AG04450 (cell line): ENCODE measurements around the gene SAMD10. TPM values are rescaled to one million over a fixed set of nuclear protein-coding genes. Genes with fewer than 3 reads are reported as not detected.

Source experiments
- CTCF ChIA-PET: fragments of 300-600, 350-600 bp; formaldehyde crosslinking; extraction: SDS; loops from one replicate; lab custom pipeline; 2022; ENCODE audit warnings: antibody characterized with exemption, inconsistent platforms; lab: Charles Lee
- POLR2A ChIA-PET: fragments of 350-600 bp; formaldehyde crosslinking; extraction: SDS; loops from one replicate; lab custom pipeline; 2021; ENCODE audit warnings: antibody characterized with exemption, inconsistent platforms; lab: Yijun Ruan, JAX
- DNase-seq: peaks from one replicate; pipeline ENCODE4 v3.0.0-alpha.2; 2011; ENCODE audit warnings: low read depth, low spot score
- H3K27ac ChIP-seq: one replicate; pipeline ENCODE4 v1.5.1; 2012; ENCODE audit warnings: low read depth, low read length, control low read depth
- H3K27me3 ChIP-seq: one replicate; pipeline ENCODE4 v1.6.0; 2012; ENCODE audit warnings: low read length; ENCODE audit not compliant: control insufficient read depth, insufficient read depth
- H3K4me3 ChIP-seq: 2 replicates; pipeline ENCODE4 v1.5.1; 2011; ENCODE audit warnings: mild to moderate bottlenecking, low read depth, low read length, control low read depth
- H3K9me3 ChIP-seq: 2 replicates; pipeline ENCODE4 v1.5.1; 2012; ENCODE audit warnings: low read length; ENCODE audit not compliant: control insufficient read depth, insufficient read depth
- CTCF ChIP-seq: IDR thresholded peaks from 2 replicates; pipeline ENCODE4 v1.5.1; 2011; ENCODE audit warnings: low read depth, low read length, control low read depth, inconsistent platforms
- polyA plus RNA-seq: library from polyadenylated mRNA; depleted of rRNA; stranded (reverse); fragments of >200 nt; gene quantifications from 2 replicates; pipeline ENCODE4 v1.2.3, GENCODE V29; 2011

The SAMD10 gene
- polyA plus RNA-seq, 1 experiment = 1.3 TPM

DNA sequence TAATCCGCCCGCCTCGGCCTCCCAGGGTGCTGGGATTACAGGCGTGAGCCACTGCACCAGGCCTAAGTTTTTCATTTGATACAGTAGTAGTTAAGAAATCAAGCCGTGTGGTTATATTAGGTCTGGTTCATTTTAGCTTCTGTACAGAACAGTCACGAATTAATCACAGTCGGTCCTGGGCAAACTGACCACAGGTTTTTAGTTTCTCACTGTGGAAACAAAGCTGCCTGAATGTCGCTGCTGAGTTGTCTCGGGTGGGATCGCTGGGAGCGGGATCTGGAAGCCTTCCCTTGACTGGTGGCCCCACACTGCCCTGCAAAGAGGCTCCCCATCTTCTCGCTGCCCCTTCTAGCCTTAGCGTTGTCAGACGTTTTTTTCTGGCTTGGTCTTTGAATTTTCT, 41.8 kb downstream of the SAMD10 start:
- DNase-seq = no peak
- no peak for TF ChIP-seq CTCF
- ChIA-PET POLR2A (no interaction called here), CTCF (no interaction called here)
- H3K27me3 ChIP-seq = no peaks in the 10 kb centered on the region
- H3K4me3 ChIP-seq = no peak overlapping the region
- peaks cover 28% of the 10 kb centered on the region; the same call in 1 of the 2 replicates for H3K9me3 ChIP-seq
- H3K27ac ChIP-seq = no peak overlapping the region

DNA sequence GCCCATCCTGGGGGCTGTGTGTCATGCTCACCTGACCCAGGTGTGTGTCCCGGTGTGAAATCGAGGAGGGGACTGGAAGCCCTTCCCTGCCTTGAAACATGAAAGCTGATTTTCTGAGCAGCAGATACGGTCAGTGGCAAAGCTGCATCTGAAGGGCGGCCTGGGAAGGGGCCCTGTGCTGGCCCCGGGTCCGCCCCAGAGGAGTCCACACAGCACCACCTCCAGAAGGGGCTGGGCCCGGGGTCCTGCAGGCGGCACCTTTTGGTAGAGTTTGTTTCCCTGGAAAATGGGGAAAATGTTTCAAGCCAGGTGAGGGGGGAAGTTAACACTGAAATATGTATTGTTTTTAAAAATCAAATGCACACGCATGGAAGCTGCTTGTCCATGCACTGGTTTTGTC, 44.0 kb downstream of the SAMD10 start:
- TF ChIP-seq CTCF = no peak
- H3K4me3 ChIP-seq = no peak overlapping the region
- H3K27me3 ChIP-seq = no peaks in the 10 kb centered on the region
- peaks cover 15% of the 10 kb centered on the region; the same call in 1 of the 2 replicates for H3K9me3 ChIP-seq
- H3K27ac ChIP-seq = no peak overlapping the region
- no peak for DNase-seq
- ChIA-PET POLR2A (no interaction called here), CTCF (no interaction called here)

GRCh38 chr20:63934271-63935068, 45.0 kb downstream of the SAMD10 start:
- CTCF ChIA-PET = no interaction called here
- POLR2A ChIA-PET = no interaction called here

GRCh38 chr20:63933646-63934045, 45.8 kb downstream of the SAMD10 start:
- Histone ChIP-seq H3K27me3 (no peaks in the 10 kb centered on the region), H3K27ac (no peak overlapping the region), H3K9me3 (peaks cover 4% of the 10 kb centered on the region; the same call in 1 of the 2 replicates), H3K4me3 (no peak overlapping the region)
- no peak for DNase-seq
- ChIA-PET POLR2A (no interaction called here), CTCF (no interaction called here)
- no peak for TF ChIP-seq CTCF

More at GRCh38 chr20:63934271-63935068, 45.0 kb downstream of the SAMD10 start:
- H3K9me3 ChIP-seq = peaks cover 8% of the 10 kb centered on the region; the same call in 1 of the 2 replicates
- no peak overlapping the region for H3K4me3 ChIP-seq
- DNase-seq = no peak
- H3K27ac ChIP-seq = no peak overlapping the region
- peak; percentile 41 for TF ChIP-seq CTCF
- no peaks in the 10 kb centered on the region for H3K27me3 ChIP-seq

DNA sequence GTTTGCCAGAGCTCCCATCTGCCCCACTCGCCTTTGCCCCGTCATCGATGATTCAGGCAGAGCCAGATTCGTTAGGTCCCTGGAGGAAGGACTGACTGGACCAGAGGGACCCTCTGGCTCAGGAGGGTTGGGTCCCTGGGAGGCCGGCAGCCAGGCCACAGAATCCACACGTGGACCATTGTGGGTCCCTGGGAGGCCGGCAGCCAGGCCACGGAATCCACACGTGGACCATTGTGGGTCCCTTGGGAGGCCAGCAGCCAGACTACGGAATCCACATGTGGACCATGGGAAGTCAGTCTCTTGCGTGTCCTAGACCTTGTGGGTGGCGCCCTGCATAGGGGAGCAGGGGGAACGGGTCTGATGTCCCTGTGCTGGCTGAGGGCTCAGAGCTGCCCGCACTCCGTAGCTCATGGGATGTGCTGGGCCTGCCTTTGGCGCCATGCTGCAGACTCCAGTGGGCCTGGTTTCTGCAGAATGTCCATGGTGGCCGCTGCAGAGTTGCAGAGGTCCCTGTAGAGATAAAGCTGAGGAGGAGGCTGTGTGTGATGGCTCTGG, 46.8 kb downstream of the SAMD10 start:
- Histone ChIP-seq H3K27me3 (no peaks in the 10 kb centered on the region), H3K27ac (no peak overlapping the region), H3K4me3 (no peak overlapping the region), H3K9me3 (no peaks in the 10 kb centered on the region; the same call in 1 of the 2 replicates)
- no peak for TF ChIP-seq CTCF
- DNase-seq = no peak
- ChIA-PET CTCF (no interaction called here), POLR2A (interaction anchor here (0.6 kb wide), 1 partner anchor 10 kb away, joined by 4 read pairs; no protein-coding TSS in a partner anchor)
